HTR-8/SVneo (cell line): ENCODE data around the gene CHD9NB.
"Not testable (repeated sequence)": the region's sequence is repeated elsewhere in the genome, so short reads cannot be mapped to it uniquely, and the experiment has no call there.

Source experiments
- DNase-seq: peaks from one replicate; pipeline ENCODE4 v3.0.0; 2011; ENCODE audit warnings: low spot score, mixed read lengths; ENCODE audit not compliant: insufficient read length
- FAIRE-seq: peaks from 2 replicates; lab custom pipeline; 2011; peaks lifted over from hg19 to GRCh38; lab: Jason Lieb, UNC

The CHD9NB gene

DNA sequence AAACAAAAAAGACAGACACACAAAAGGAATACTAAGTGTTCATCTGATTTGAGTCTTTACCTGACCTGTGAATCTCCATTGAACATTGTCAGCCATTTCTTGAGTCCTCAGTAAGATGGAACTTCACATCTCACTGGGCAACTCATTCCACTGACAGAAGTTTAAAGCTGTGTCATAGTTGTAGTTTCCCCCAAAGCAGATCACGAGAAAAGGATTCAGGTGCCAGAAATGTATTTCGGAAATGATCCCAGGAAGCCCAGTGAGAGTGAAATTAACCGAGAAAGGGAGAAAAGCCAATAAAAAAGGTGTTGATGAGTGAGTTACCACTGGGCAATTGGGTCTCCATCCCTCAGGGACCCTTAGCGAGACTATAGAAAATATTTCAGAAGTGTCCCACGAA, 8.6 kb upstream of the CHD9NB start:
- no peak for DNase-seq
- no peak for FAIRE-seq

DNA sequence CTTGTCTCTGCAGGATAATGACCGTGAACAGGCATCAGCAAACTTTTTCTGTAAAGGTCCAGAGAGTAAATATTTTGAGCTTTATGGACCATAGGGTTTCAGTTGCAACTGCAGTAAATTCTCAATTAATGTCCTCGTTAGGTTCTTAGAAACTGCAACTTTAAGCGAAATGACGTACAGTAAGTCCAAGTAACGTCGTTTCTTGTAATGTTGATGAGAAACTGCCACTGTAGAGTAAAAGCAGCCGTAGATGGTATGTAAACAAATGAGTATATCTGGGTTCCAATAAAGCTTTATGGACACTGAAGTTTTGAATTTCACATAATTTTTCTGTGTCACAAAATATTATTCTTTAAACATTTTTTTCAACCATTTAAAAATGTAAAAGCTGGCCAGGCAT, 7.0 kb upstream of the CHD9NB start:
- no peak for DNase-seq

DNA sequence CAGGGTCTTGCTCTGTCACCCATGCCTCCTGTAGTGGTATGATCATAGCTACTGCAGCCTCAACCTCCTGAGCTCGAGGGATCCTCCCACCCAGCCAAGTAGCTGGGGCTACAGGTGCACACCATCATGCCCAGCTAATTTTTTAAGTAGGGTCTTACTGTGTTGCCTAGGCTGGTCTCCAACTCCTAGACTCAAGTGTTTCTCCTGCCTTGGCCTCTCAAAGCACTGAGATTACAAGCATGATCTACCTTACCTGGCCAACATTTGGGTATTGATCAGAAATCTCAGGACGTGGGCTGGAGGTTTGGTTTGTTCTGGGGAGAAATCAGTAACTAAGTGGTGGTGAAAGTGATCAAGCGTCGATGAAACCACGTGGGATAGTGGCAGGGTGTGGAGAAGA, 6.2 kb upstream of the CHD9NB start:
- DNase-seq (no peak), FAIRE-seq (no peak)

More for the DNA sequence above, 7.0 kb upstream of the CHD9NB start:
- FAIRE-seq = no peak

- FAIRE-seq (no peak), DNase-seq (no peak)
Measured at GRCh38 chr16:53058441-53058840, 5.7 kb upstream of the CHD9NB start.

DNA sequence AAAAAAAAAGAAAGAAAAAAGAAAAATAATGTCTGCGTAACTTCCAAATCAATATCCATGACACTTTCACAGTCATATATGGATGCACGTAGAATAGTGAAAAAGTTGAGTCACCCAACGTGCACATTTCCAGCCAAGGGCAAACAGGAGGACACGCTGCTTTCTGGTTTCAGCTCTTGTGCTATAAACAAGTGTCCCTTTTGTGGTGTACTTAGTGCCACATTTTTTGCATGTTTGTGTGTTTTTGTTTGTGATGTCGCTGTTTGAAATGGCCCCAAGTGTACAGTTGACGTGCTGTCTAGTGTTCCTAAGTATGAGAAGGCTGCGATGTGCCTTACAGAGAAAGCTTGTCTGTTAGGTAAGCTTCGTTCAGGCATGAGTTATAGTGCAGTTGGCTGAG, 5.0 kb upstream of the CHD9NB start:
- no peak for FAIRE-seq
- no peak for DNase-seq

DNA sequence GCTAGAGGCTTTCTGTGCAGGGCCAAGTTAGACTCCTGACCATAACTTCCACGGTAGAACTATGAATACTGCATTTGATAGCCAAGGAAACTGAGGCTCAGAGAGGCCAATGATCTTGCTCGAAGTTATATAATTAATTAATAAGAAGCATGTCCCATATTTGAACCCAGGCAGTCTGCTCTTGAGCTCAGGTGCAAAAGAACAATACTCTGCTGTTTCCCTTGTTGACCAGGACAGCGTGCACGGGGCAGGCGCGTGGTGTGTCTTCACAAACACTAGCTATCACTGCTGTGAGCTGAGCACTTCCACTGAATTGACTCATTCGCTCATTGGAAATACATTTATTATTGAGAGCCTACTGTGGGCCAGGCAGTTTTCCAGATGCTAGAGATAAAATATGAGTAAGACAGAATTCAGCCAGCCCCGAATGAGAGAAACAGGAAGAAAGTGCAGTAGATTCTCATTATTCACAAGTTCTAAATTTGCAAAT, 3.7 kb upstream of the CHD9NB start:
- DNase-seq (no peak), FAIRE-seq (no peak)

DNA sequence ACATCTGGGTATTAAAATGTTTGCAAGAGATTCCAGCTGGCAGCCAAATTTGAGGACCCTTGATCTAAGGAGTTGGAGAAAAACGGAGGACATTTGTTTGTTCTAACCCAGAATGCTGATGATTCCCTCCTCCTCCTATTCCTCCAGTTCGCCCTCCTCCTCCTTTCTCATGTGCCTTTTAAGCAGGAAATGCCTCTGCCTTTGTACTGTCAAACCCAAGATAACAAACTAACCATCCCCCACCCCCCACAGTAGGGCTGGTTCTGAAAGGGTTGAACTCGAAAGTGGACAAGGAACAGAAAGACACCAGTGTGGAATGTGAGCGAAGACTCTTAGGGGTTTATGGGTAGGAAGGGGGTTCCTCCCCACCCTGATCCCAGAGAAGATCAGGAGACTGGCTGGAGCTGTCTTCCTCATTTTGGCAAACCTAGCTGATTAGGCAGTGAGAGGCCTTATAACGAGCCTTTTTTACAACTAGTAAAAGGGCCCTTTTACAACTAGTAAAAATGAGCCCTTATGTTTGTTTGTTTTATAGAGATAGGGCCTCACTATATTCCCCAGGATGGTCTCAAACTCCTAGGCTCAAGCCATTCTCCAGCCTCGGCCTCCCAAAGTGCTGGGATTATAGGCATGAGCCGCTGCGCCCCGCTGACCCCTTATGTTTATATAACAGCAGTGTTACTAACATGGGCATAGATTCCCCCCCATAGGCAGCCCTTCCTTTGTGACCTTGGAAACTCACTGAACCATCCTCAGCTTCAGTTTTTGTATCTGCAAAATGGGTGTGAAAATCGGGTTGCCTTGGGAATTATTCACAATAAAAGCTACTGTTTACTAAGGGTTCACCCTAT, 3.1 kb upstream of the CHD9NB start:
- FAIRE-seq = no peak

DNA sequence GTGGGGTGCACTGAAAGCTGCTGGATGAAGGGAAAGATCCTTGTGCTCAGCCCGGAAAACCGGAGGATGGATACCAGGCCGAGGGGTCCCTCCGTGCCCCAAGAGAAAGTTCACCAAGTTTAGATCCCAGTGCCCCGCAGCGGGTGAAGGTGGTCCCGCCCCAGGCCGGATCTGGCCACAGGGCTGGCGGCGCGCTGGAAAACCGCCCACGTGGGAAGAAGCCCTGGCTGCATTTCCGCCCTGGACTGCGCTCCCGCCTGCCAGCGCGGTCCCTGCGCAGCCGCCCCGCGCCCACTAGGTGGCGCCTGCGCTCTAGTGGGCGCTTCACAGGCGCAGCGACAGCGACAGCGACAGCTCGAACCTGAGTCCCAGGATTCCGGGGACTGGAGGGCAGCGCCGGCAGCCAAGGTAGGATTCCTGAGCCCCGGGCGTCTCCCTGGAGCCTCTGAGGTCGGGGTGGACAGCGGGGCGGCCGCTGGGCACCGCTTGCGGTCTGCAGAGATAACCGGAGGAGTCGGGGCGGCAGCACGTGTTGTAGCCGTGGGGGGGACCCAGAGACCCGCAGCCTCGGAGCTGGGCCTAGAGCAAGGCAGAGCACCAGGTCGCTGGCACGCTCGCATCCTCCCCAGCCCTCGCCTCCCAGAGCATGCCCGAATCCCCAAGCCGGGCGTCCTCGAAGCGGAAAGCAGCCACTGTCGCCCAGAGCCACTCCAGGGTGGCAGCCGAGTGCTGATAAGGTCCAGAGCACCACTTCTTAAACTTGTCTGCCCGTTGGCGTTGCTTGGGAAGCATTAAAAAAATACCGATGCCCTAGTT, 2.2 kb upstream of the CHD9NB start, which contains the start of gene CHD9:
TSS of gene CHD9 (plus strand) at position 322 of the 816 bp plus-strand sequence. CDS start 101,099 bp downstream, outside the sequence.
- DNase-seq (peak; percentile 91), FAIRE-seq (peak; percentile 88)

More for the DNA sequence above, 3.1 kb upstream of the CHD9NB start:
- peak; percentile 36 for DNase-seq

- FAIRE-seq (no peak), DNase-seq (no peak)
Measured at GRCh38 chr16:53053967-53054669, 1.4 kb upstream of the CHD9NB start.

DNA sequence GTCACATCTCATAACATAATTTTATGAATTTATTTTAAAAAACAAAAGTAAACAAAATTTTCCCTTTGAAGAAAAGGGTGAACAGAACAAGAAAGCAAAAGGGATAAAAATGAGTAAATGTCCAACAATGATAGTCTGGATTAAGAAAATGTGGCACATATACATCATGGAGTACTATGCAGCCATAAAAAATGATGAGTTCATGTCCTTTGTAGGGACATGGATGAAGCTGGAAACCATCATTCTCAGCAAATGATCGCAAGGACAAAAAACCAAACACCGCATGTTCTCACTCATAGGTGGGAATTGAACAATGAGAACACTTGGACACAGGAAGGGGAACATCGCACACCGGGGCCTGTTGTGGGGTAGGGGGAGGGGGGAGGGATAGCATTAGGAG, 1.4 kb downstream of the CHD9NB start:
- not testable (repeated sequence) for FAIRE-seq

DNA sequence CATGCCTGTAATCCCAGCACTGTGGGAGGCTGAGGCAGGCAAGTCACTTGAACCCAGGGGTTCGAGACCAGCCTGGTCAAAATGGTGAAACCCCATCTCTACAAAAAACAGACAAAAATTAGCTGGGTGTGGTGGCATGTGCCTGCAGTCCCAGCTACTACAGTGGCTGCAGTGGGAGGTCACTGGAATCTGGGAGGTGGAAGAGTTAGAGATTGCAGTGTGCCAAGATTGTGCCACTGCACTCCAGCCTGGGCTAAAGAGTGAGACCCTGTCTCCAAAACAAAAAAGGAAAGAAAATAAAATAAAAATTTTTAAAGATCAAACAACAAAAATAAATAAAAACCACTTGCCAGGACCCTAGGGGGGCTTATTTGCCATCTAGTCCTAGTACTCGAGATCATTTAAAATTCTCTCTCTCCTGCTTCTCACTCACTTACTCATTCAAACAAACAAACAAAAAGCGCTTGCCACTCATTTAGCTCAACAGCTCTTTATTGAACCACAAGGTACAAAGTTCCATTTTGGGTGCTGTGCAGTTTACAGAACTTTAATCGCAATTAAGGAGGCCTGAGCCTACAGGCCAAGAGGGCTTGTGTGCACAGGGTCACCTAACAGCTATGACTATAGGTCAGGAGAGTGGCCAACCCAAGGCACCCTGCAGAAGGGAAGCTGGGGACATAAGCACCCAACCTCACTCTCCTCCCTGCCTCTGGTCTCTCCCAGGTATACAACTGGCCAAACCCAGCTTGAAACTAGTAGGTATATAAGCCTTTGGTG, 4.4 kb downstream of the CHD9NB start:
- FAIRE-seq (no peak), DNase-seq (no peak)

More for the DNA sequence above, 1.4 kb downstream of the CHD9NB start:
- not testable (repeated sequence) for DNase-seq

- not testable (repeated sequence) for FAIRE-seq, DNase-seq
Measured at GRCh38 chr16:53047515-53047914, 5.2 kb downstream of the CHD9NB start.

GRCh38 chr16:53045341-53046220, 7.1 kb downstream of the CHD9NB start:
- FAIRE-seq (no peak), DNase-seq (no peak)

DNA sequence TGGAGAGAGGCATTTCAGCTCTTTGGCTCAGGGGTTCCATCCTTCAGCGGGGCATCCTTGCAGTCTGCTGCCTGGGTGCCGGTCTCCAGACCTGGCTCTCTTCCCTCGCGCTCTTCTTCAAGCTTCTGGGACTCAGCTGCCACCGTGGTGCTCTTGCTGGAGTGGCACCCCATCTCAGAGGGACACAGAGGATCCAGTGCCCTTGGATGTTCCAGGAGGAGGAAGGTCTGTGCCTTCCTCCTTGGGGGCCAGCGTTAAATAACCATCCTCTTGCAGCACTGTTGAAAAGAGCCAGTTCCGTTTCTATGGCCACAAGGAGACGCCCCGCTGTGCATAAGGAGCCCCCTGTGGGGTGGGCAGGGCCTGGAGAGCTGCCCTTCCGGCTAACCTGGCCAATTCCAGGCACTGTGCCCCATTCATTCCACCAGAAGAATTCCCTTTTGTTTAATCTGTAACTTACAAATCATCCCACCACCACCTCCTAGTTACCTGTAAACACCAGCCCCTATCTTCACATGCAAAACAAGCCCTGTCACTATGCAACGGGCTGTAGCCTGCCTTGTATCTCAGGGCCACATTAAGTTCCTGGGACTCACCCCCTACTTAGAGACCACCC, 8.6 kb downstream of the CHD9NB start:
- FAIRE-seq = no peak
- DNase-seq = no peak

- DNase-seq (no peak), FAIRE-seq (no peak)
Measured at GRCh38 chr16:53043428-53043831, 9.3 kb downstream of the CHD9NB start.

- FAIRE-seq (no peak), DNase-seq (no peak)
Measured at GRCh38 chr16:53042235-53042701, 10.4 kb downstream of the CHD9NB start.

DNA sequence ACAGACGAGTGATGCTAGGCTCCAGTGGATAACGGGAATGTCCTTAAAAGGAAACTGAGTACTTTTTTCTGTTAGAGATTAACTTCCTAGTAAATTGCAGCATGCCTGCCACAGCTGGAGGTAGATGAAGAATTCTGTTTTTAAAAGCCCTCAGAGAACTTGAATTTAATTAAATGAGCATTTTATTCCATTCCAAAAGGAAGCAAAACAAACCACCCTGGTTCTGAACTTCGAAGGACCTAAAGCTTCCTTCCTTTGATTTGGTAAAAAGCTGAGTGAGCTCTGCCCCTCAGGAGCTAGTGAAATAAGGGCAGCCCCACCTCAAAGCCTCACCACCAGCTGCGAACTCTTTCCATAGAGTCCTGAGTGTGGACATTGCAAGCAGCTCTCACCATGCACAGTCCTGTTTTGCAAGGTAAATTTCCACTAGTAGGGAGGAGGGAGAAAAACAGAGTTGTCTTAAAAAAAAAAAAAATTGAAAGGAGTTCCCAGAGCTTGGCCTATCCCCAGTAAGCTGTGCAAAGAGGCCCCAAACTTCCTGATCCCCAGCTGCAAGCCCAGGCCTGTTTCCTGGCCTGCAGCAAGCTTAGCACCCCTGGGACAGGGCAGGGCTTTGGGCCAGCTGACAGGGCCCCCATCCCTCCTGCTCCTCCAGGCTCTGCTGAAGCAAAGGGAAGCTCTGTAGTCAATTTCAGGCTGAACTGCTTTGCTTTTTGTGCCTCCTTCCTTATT, 11.2 kb downstream of the CHD9NB start:
- FAIRE-seq (no peak), DNase-seq (peak; percentile 20)
